Psoas muscle (tissue), 8 donors: Measurements from ENCODE around the gene GPR137. TPM values are rescaled to one million over a fixed set of nuclear protein-coding genes. Genes with fewer than 3 reads are reported as not detected.
"Not testable (repeated sequence)": the region's sequence is repeated elsewhere in the genome, so short reads cannot be mapped to it uniquely, and the experiment has no call there.

ENCODE experiments used
- ATAC-seq, 4 donors: fragments of 200-7000 bp; cut with Tn5 transposase; one replicate each; pipeline ENCODE4 v1.9.1; 2020; ENCODE audit warnings: moderate library complexity in 3 of 4, mild to moderate bottlenecking in 2 of 4
- DNase-seq, 2 donors: peaks; one replicate each; pipeline ENCODE4 v3.0.0-alpha.2; 2020
- H3K27ac ChIP-seq: fragments of 200-600 bp; one replicate; pipeline ENCODE4 v1.8.0; 2022
- H3K27me3 ChIP-seq, 3 donors: fragments of 200-600 bp in 1 of 3; one replicate each; pipeline versions ENCODE4 v1.6.1 to v1.8.0; 2013 to 2022; ENCODE audit warnings: low read length in 2 of 3, mild to moderate bottlenecking in 2 of 3, moderate library complexity in 1 of 3; ENCODE audit not compliant: insufficient read depth in 3 of 3
- H3K36me3 ChIP-seq, 2 donors: fragments of 200-600 bp in 1 of 2; one replicate each; pipeline versions ENCODE4 v1.6.1 to v1.8.0; 2013 to 2022; ENCODE audit warnings: low read depth in 1 of 2, mild to moderate bottlenecking in 1 of 2, moderate library complexity in 1 of 2; ENCODE audit not compliant: insufficient read depth in 1 of 2
- H3K4me1 ChIP-seq: fragments of 200-600 bp; one replicate; pipeline ENCODE4 v1.8.0; 2022
- H3K4me3 ChIP-seq: fragments of 200-600 bp; one replicate; pipeline ENCODE4 v1.8.0; 2022; ENCODE audit warnings: mild to moderate bottlenecking
- H3K9me3 ChIP-seq: fragments of 200-600 bp; one replicate; pipeline ENCODE4 v1.8.0; 2022
- WGBS, 3 donors: extraction: QIAGEN DNeasy Blood & Tissue Kit; methylation state at CpG; one replicate each; pipeline versions ENCODE4 v1.1.6 to v1.1.7; 2013; 5-methylcytosine and 5-hydroxymethylcytosine counted together
- intact Hi-C, 2 donors: fragments of 100-400 bp; cut with DNase I; formaldehyde crosslinking; loops; one replicate each; pipeline versions ENCODE4 v1.11.0 to v1.14.2; 2022
- polyA plus RNA-seq, 3 donors: library from polyadenylated mRNA; stranded (reverse); fragments of 200-250 nt; gene quantifications; one replicate each; pipeline ENCODE4 v1.2.3, GENCODE V29; 2013
- total RNA-seq, 4 donors: library from RNA; stranded (reverse); fragmentation: NEBNext Ultra II Directional in 2 of 4; extraction: Animal tissue kit (Norgen Biotek cat#: 25700) in 2 of 4; gene quantifications; one replicate each; pipeline versions ENCODE4 v1.2.1 to v1.2.4, GENCODE V29; 2021 to 2023
- TF ChIP-seq, protein P1 (sequence below): fragments of 200-600 bp; IDR thresholded peaks from one replicate; pipeline ENCODE4 v1.8.0; 2022; ENCODE audit warnings: antibody characterized with exemption
- donor health status: healthy with polysubstance abuse.
- donor health status: DM: no; HTN: no; CAD: no; lungs with moderate emphysema.
- donor health status: Bipolar disorder and iron deficiency.
- donor health status: healthy.
- donor health status: DM: yes; HTN: yes; CAD: no.
- donor health status: DM: no; HTN: no; CAD: no.
- donor health status: DM: no; HTN: no; CAD: no.
- donor health status: DM: yes; HTN: yes; CAD: no.

GPR137 gene
- total and polyA plus RNA-seq, 7 donors, result 13.8 to 49.9 (median 17.7) TPM

DNA sequence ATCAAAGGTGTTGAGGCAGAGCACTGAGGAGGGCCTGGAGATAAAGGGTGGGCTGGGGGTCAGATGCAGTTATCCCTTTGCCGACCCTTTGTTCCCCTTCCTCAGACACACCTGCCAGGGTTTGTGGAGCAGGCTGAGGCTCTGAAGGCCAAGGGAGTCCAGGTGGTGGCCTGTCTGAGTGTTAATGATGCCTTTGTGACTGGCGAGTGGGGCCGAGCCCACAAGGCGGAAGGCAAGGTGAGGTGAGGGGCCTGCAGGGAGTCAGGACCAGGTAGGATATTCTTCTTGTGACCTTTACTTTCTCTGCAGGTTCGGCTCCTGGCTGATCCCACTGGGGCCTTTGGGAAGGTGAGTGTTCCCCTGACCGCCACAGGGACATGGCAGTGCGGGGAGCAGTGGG lies 34.9 kb downstream of the GPR137 start:
- no peaks in the 10 kb centered on the region for H3K9me3 ChIP-seq
- no peak overlapping the region for H3K27ac ChIP-seq
- no peak overlapping the region for H3K4me3 ChIP-seq
- intact Hi-C loops, result loop anchor here in 1 of 2 donors (5.0 kb wide), 1 partner anchor 37 kb away; the partner anchor contains the start of gene RPS6KA4
- ATAC-seq, result no peak
- H3K36me3 ChIP-seq, result peaks cover 4 to 28% of the 10 kb centered on the region in 2 donors
- TF ChIP-seq, protein P1, sequence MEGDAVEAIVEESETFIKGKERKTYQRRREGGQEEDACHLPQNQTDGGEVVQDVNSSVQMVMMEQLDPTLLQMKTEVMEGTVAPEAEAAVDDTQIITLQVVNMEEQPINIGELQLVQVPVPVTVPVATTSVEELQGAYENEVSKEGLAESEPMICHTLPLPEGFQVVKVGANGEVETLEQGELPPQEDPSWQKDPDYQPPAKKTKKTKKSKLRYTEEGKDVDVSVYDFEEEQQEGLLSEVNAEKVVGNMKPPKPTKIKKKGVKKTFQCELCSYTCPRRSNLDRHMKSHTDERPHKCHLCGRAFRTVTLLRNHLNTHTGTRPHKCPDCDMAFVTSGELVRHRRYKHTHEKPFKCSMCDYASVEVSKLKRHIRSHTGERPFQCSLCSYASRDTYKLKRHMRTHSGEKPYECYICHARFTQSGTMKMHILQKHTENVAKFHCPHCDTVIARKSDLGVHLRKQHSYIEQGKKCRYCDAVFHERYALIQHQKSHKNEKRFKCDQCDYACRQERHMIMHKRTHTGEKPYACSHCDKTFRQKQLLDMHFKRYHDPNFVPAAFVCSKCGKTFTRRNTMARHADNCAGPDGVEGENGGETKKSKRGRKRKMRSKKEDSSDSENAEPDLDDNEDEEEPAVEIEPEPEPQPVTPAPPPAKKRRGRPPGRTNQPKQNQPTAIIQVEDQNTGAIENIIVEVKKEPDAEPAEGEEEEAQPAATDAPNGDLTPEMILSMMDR, result no peak
- no peaks in the 10 kb centered on the region for H3K27me3 ChIP-seq
- no peak for DNase-seq
- peaks cover 7% of the 10 kb centered on the region for H3K4me1 ChIP-seq
- WGBS, 3 donors, result 91 to 93% (median 91%) methylated on average over 7 of the region's 7 CpGs

DNA sequence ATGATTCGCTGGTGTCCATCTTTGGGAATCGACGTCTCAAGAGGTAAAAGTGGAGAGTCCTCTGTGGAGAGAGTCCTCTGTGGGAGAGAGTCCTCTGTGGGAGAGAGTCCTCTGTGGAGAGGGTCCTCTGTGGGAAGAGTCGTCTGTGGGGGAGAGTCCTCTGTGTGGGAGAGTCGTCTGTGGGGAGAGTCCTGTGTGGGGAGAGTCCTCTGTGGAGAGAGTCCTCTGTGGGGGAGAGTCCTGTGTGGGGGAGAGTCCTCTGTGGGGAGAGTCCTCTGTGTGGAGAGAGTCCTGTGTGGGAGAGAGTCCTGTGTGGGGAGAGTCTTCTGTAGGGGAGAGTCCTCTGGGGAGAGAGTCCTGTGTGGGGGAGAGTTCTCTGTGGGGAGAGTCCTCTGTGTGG lies 35.4 kb downstream of the GPR137 start:
- 79 to 96% (median 86%) methylated on average over 5 of the region's 5 CpGs for WGBS, 3 donors
- DNase-seq, result no peak
- intact Hi-C loops, result loop anchor here in 1 of 2 donors (5.0 kb wide), 1 partner anchor 36 kb away; the partner anchor contains the start of gene RPS6KA4
- Histone ChIP-seq H3K27me3 (no peaks in the 10 kb centered on the region), H3K9me3 (no peaks in the 10 kb centered on the region), H3K4me1 (peaks cover 7% of the 10 kb centered on the region), H3K4me3 (no peak overlapping the region), H3K27ac (no peak overlapping the region), H3K36me3 (peaks cover 4 to 23% of the 10 kb centered on the region in 2 donors)
- no peak for ATAC-seq
- TF ChIP-seq, protein P1, result no peak

DNA sequence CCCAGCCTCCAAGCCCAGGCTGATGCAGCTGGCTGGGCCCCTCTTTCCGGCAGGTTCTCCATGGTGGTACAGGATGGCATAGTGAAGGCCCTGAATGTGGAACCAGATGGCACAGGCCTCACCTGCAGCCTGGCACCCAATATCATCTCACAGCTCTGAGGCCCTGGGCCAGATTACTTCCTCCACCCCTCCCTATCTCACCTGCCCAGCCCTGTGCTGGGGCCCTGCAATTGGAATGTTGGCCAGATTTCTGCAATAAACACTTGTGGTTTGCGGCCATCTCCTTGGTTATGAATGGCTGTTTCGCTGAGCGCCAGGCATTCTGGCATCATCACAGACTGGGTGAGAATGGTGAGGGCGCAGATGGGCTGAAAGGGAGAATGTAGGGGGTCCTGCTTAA lies 35.9 kb downstream of the GPR137 start:
- peaks cover 4 to 19% of the 10 kb centered on the region in 2 donors for H3K36me3 ChIP-seq
- H3K4me1 ChIP-seq, result peaks cover 4% of the 10 kb centered on the region
- intact Hi-C loops, result loop anchor here in 1 of 2 donors (5.0 kb wide), 1 partner anchor 36 kb away; the partner anchor contains the start of gene RPS6KA4
- no peak overlapping the region for H3K27ac ChIP-seq
- no peaks in the 10 kb centered on the region for H3K27me3 ChIP-seq
- ATAC-seq (no peak), DNase-seq (no peak)
- 85 to 95% (median 91%) methylated on average over 5 of the region's 5 CpGs for WGBS, 3 donors
- no peak overlapping the region for H3K4me3 ChIP-seq
- TF ChIP-seq, protein P1, result no peak
- H3K9me3 ChIP-seq, result no peaks in the 10 kb centered on the region

DNA sequence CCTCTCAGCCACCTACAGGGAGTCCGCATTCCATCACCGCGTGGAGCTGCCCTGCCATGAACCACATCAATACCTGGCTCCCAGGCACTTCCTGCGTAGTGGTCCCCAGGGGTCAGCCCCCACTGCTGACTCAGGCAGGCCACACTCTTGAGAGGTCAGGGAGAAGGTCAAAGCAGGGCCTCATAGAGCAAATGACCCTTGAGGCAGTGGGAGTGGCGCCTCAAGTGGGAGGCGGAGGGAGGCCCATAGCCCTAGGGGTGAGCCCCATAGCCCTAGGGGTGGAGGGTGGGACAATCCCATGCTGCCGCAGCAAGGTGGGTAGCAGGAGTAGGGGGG lies 37.2 kb downstream of the GPR137 start:
- 81 to 87% (median 81%) methylated on average over 7 of the region's 7 CpGs for WGBS, 3 donors
- Histone ChIP-seq H3K27me3 (no peaks in the 10 kb centered on the region), H3K27ac (no peak overlapping the region), H3K9me3 (no peaks in the 10 kb centered on the region), H3K4me1 (no peaks in the 10 kb centered on the region), H3K36me3 (peaks cover 4 to 19% of the 10 kb centered on the region in 2 donors), H3K4me3 (no peak overlapping the region)
- no peak for ATAC-seq
- intact Hi-C loops, result loop anchor here in 1 of 2 donors (5.0 kb wide), 1 partner anchor 34 kb away; the partner anchor contains the start of gene RPS6KA4
- TF ChIP-seq, protein P1, result no peak
- DNase-seq, result no peak

DNA sequence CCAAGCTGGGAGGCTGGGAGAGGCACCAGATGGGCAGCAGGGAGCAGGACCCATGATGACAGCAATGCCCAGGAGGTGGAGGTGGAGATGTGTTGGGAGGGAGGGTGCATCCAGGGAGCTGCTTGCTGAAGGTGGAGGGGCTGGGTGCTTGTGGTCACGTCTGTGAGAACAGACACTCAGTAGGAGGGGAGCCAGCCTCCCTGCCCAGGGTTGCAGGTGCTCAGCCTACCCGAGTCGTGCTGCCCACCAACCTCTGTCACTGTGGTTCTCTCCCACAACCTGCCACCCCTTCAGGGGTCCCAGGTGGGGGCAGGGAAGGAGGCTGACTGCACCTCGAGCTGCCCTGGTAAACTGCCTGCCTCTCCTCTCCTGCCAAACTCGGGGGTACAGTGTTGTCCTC lies 37.7 kb downstream of the GPR137 start:
- Histone ChIP-seq H3K27me3 (no peaks in the 10 kb centered on the region), H3K4me1 (no peaks in the 10 kb centered on the region), H3K27ac (no peak overlapping the region), H3K9me3 (no peaks in the 10 kb centered on the region), H3K36me3 (peaks cover 4 to 19% of the 10 kb centered on the region in 2 donors), H3K4me3 (no peak overlapping the region)
- TF ChIP-seq, protein P1, result no peak
- intact Hi-C loops, result loop anchor here in 1 of 2 donors (5.0 kb wide), 1 partner anchor 34 kb away; the partner anchor contains the start of gene RPS6KA4
- DNase-seq, result no peak
- no peak for ATAC-seq
- 70 to 74% (median 74%) methylated on average over 3 to 5 of the region's 5 CpGs for WGBS, 3 donors

DNA sequence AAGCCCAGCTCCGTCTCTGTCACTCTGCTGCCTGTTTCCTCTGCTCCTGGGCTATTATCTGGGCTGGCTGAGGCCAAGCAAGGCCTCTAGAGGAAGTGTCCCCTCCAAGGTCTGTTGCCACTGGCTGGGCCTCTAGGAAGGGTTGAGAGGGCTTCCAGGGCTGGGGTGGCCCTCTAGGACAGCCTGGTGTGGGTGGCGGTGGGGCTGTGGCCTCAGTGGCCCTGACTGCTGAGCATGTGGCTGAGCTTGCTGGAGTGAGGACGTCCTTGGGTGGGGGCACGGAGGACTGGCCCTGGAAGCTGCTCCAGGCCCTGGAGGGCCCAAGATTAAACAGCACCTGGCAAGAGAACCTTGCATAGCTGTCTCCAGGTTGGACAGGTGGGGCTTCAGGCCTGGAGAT lies 38.3 kb downstream of the GPR137 start:
- not testable (repeated sequence) for H3K27me3 ChIP-seq, H3K4me1 ChIP-seq, DNase-seq, H3K27ac ChIP-seq, H3K9me3 ChIP-seq, ATAC-seq, H3K4me3 ChIP-seq
- intact Hi-C loops, result loop anchor here in 1 of 2 donors (5.0 kb wide), 1 partner anchor 33 kb away; the partner anchor contains the start of gene RPS6KA4
- H3K36me3 ChIP-seq, result peaks cover 4 to 19% of the 10 kb centered on the region in 2 donors
- 73 to 84% (median 78%) methylated on average over 4 of the region's 4 CpGs for WGBS, 3 donors
